Fibroblast of peridontal ligament (primary cell): ENCODE measurements around the gene IQCE.
"Not testable (repeated sequence)": the region's sequence is repeated elsewhere in the genome, so short reads cannot be mapped to it uniquely, and the experiment has no call there.

Experiments used
- DNase-seq: peaks from one replicate; pipeline ENCODE4 v3.0.0-alpha.2; 2010; ENCODE audit errors: extremely low read depth

The IQCE gene

GRCh38 chr7:2576742-2577491 is 18.1 kb downstream of the IQCE start:
- no peak for DNase-seq

DNA sequence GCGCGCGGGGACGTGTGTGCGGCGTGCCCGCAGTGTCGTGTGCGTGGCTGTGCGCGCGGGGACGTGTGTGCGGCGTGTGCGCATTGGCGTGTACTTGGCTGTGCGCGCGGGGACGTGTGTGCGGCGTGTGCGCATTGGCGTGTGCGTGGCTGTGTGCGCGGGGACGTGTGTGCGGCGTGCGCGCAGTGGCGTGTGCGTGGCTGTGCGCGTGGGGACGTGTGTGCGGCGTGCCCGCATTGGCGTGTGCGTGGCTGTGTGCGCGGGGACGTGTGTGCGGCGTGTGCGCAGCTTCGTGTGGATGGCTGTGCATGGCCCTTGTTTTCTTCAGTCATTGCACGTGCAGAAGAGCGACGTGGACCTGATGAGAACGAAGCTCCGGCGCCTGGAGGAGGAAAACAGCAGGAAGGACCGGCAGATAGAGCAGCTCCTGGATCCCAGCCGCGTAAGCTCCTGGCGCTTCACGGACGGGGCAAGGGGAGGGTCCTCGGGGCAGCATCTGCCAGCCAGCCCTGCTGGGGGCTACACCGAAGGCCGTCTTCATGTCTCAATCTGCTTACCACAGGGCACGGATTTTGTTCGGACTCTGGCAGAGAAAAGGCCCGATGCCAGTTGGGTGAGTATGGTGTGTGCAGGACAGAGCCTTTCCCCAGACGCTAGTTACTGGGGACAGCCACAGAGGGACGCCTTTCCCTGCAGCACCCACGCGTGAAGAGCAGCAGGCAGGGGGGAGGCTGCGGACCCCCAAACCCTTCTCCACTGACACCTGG is 19.3 kb downstream of the IQCE start:
- DNase-seq, result no peak

DNA sequence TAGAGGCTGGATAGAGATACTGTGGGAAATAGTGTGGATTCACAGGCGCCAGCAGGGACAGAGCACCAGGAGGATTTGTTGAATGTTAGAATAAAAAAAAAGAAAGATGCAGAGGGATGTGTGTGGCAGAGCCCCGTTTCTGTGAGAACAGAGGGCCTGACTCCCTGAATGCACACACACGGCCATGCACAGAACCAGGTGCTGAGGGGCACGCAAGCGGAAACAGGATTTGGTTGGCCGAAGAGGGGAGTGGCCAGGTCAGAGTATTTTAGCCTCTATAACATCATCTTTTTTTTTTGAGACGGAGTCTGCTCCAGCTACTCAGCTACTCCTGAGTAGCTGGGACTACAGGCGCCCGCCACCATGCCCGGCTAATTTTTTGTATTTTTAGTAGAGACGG is 21.9 kb downstream of the IQCE start:
- no peak for DNase-seq

- no peak for DNase-seq
These were observed 23.4 kb downstream of the IQCE start for GRCh38 chr7:2582006-2582735.

DNA sequence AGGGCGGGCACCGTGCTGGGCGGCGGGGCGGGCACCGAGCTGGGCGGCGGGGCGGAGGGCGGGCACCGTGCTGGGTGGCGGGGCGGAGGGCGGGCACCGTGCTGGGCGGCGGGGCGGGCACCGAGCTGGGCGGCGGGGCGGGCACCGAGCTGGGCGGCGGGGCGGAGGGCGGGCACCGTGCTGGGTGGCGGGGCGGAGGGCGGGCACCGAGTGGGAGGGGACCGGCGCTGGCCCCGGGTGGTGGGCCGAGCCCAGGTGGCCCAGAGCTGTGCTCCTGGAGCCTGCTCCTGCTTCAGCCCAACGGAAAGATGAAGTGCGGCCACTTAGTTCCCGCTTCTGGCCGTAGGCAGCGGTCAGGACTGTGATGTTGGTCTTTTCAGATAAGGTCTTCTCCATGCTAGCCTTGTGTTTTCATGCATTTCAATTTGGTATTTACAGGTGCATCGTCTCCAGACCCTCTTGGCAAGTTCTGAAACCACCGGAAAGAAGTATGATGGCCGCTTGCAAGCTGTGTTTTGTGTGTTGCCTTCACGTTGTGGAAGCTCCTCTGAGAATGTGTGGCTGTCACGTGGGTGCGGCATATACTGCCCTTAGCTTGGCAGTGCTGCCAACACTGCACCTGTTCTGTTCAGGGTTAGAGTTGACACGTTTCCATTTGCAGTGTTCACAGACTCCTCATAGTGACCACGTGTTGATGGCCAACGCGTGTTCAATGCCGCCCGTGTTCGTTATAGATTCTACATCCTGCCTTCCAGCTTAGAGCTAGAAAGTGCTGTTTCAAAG is 25.2 kb downstream of the IQCE start:
- no peak for DNase-seq

DNA sequence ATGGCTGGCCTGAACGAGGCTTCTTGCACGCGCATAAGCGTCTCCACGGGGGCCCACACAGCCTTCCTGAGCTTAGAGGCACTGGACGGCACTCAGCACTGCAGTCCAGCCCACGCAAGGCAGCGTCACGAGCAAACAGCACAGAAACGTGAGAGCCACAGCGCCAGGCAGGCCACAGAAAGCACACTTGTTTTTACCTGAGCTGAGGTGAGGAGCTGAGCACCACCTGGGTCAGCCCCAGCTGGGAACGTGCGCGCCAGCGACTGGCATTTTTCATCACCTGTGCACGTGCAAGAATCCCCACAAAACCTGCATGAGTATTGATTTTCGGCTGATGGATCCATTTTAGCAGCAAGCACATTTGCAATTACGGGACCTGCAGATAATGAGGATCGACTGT is 26.7 kb downstream of the IQCE start:
- no peak for DNase-seq

DNA sequence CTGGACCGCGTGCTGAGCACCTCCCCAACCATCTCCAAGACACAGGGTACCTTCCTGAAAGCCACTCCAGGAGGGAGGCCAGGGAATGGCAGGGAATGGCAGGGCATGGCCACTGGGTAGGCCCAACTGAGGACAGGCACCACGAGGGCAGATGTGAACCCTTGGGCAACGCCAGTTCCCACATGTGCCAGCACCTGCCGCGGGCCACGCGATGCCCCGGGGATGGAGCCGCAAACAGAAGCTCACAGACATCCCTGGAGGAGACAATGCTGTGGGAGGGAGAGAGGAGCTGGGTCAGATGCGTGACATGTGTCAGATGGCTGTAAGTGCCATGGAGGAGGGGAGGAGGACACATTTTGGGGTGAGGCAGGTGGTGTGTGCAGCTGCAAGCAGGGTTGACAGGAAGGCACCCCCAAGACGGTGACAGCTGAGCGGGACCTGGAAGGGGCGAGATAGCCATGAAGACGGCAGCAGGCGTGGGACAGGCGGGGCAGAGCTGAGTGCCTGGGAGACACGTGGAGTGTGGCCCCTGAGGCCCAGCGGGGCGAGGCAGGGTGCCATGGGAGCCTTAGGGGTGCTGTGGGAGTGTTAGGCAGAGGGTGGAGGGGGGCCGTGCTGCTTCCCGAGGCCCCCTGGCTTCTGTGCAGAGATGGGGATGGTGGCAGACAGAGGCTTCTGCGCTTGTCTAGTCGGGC is 27.7 kb downstream of the IQCE start:
- no peak for DNase-seq

- DNase-seq, result no peak
These were observed 28.4 kb downstream of the IQCE start for GRCh38 chr7:2587134-2587533.

DNA sequence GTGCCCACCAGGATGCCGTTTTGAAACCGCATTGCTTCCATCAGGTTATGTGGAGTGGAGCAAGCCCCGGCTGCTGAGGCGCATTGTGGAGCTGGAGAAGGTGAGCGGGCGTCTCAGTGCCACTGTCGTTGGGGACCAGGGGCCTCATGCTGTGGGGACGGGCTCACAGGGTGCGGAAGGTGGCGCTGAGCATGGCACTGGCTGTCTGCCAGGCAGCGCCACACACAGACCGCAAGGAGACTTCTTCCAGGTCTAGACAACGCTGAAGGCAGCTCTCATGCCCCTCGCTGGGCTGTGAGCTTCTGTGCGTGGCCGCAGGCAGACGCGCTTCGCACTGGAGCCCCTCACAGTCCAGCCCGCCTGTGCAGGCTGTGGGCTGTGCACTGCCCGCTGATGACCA is 29.0 kb downstream of the IQCE start:
- no peak for DNase-seq

DNA sequence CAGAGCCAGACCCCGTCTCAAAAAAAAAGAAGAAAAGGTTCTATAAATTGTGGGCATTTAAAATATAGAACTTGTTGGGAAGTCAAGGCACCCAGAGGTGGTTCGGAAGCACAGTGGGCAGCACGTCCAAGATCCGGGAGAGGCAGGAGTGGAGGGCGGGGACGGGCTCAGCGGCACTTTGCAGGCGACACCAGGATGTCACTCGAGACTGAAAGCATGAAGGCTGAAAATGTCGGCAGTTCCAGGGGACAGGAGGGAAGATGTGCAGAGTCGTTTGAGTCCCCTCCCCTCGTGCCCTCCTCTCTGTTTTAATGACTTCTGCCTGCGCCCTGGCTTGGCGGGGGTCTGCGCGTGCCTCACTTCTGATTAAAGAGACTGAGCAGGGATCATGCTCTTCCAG is 30.6 kb downstream of the IQCE start:
- DNase-seq, result no peak

GRCh38 chr7:2589941-2590340 is 31.2 kb downstream of the IQCE start:
- not testable (repeated sequence) for DNase-seq

GRCh38 chr7:2592375-2592865 is 33.6 kb downstream of the IQCE start:
- no peak for DNase-seq

DNA sequence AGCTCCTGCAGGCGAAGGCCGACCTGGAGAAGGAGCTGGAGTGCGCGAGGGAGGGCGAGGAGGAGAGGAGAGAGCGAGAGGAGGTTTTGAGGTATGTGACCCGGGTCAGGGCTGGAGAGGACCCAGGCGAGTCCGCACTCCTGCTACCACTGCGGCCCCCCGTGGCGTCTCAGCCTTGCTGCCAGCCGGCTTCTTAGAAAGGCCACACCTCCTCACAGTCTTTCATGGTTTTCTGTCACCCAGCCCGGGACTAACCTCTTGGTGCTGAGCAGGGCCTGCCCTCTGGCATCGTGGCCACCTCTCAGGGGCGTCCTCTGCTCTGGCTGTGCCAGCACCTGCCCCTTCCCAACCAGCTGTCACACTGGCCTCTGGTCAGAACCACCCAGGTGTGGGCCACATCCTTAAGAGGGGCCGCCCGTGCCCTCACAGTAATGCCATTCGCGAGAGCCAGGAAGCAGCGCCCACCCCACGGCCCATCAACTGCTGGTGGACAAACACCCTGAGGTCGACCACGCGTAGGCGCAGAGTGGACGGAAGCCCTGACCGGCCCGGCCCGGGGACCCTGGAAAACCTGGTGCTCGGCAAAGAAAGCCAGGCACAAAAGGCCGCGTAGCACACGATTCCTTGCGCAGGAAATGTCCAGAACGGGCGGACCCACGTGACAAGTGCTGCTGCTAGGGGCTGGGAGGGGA is 34.4 kb downstream of the IQCE start:
- DNase-seq, result no peak

DNA sequence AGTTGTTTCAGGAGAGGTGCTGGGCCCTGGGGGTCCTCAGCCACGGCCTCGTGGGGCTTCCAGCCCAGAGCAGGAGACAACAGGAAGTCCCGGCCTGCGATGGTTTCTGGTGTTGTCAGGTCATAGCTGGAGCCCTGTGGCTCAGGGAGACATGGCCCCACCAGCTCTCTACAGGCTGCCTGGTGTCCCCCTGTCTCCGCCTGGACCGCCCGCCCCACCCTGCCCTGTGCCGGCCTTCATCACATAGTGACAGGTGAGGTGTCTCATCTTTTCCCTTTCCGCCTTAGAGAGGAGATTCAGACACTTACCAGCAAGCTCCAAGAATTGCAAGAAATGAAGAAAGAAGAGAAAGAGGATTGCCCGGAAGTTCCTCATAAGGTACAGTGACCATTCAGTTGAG is 35.8 kb downstream of the IQCE start:
- DNase-seq, result no peak

GRCh38 chr7:2595258-2595860 is 36.6 kb downstream of the IQCE start:
- no peak for DNase-seq

DNA sequence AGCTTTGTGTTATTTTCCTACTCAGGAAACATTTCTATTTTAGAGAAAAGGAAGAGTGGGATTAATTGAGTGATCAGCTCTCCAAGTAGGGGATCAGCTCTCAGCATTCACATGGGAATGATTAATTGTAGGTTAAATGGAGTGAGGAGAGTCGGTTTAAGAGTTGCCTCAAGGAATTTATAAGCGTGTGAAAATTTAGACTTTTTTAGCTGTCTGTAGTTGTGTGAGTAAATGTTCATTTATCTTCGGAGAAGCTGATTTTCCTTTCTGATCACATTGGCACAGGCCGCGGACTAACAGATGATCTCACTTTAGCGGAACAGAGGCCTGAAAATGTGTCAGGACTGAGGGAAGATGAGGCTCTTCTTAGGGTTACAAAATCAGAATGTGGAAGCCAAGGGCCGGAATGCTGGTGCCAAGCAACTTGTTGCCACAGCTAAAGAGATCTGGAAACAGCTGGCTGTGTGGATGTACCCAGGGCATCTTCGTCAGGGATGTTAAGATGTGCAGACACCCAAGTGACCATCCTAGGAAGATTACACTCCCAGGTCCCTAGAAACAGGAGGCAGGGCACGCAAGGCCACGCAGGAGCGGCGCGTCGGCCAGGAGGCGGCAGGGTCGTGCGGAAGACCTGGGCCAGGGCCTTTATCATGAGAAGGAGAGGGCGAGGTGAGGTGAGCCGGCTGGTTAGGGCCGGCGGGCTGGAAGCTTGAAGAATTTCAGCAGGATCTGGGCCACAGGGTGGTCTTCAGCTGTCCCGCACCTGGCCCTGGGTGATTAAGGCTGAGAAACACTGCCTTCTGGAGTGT is 37.9 kb downstream of the IQCE start:
- no peak for DNase-seq

GRCh38 chr7:2597273-2597640 is 38.5 kb downstream of the IQCE start:
- no peak for DNase-seq

GRCh38 chr7:2598154-2598823 is 39.5 kb downstream of the IQCE start:
- DNase-seq, result no peak

DNA sequence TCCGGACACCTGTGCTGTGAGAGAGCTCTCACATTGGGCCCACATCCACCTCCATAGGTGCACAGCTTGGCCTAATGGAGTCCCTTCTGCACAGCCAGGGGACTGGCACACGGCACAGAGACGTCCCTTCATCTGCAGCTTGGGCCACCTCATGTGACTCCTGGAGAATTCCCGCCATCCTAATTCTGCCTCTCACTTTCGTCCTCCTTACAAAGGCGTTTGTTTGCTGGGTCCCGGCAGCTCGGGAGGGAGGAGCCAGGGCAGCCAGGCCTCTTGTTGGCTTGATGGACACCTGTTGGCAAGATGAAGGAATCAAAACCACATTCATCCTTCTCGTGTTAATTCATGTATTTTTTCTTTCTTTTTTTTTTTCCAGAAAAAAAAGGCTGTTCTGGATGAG is 42.3 kb downstream of the IQCE start:
- no peak for DNase-seq
